ENCODE results near the gene SHROOM1. TPM values are rescaled to one million over a fixed set of nuclear protein-coding genes. Genes with fewer than 3 reads are reported as not detected.
A peak's percentile ranks its signal among the peaks of the same experiment; 100 is the strongest.

SHROOM1 gene
- total RNA-seq, 2 donors from 2014 or later, result 0.54 to 3.4 TPM

- H3K9me3 Mint-ChIP-seq, result no peaks in the 10 kb centered on the region
- no peak for ATAC-seq (replicated peaks)
- peaks cover 29% of the 10 kb centered on the region for H3K27me3 Mint-ChIP-seq
- H3K27ac Mint-ChIP-seq, result no peak overlapping the region
- H3K36me3 Mint-ChIP-seq (ENCODE audit: low read depth), result no peaks in the 10 kb centered on the region
- no peak overlapping the region for H3K4me3 Mint-ChIP-seq
- H3K4me1 Mint-ChIP-seq, result peaks cover 6% of the 10 kb centered on the region
Measured at GRCh38 chr5:132824426-132824825, 6.0 kb downstream of the SHROOM1 start.

- H3K27ac Mint-ChIP-seq, result no peak overlapping the region
- peaks cover 31% of the 10 kb centered on the region for H3K27me3 Mint-ChIP-seq
- H3K4me3 Mint-ChIP-seq, result no peak overlapping the region
- H3K9me3 Mint-ChIP-seq, result no peaks in the 10 kb centered on the region
- ATAC-seq (replicated peaks), result no peak
- no peaks in the 10 kb centered on the region for H3K36me3 Mint-ChIP-seq (ENCODE audit: low read depth)
- peaks cover 10% of the 10 kb centered on the region for H3K4me1 Mint-ChIP-seq
Measured at GRCh38 chr5:132823481-132824050, 6.9 kb downstream of the SHROOM1 start.

GRCh38 chr5:132822650-132823480, 7.6 kb downstream of the SHROOM1 start:
- no peak for ATAC-seq (replicated peaks)
- Mint-ChIP-seq H3K9me3 (no peaks in the 10 kb centered on the region), H3K27ac (no peak overlapping the region), H3K4me1 (peaks cover 10% of the 10 kb centered on the region), H3K4me3 (no peak overlapping the region), H3K27me3 (peaks cover 31% of the 10 kb centered on the region), H3K36me3 (ENCODE audit: low read depth) (no peaks in the 10 kb centered on the region)

DNA sequence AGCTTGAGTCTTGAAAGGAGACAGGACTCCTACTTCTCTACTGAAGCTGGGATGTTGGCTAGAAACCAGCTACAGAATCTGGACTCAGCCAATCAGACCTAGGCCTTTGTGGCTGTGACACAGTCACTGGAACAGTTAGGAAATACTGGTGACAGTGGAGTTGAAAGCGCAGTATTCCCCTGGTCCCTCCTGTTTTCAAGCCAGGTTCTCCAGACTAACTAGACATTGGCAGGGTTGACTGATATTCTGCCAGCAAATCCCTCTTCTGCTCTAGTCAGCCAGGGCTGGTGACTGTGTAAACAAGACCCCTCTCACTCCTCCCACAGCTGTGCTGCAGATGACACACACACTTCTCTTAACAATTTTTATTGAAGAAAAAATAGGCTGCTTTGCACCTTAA, 8.7 kb downstream of the SHROOM1 start:
- Mint-ChIP-seq H3K27me3 (peaks cover 20% of the 10 kb centered on the region), H3K9me3 (no peaks in the 10 kb centered on the region), H3K4me1 (peaks cover 10% of the 10 kb centered on the region), H3K27ac (no peak overlapping the region), H3K36me3 (ENCODE audit: low read depth) (no peaks in the 10 kb centered on the region), H3K4me3 (no peak overlapping the region)
- no peak for ATAC-seq (replicated peaks)

DNA sequence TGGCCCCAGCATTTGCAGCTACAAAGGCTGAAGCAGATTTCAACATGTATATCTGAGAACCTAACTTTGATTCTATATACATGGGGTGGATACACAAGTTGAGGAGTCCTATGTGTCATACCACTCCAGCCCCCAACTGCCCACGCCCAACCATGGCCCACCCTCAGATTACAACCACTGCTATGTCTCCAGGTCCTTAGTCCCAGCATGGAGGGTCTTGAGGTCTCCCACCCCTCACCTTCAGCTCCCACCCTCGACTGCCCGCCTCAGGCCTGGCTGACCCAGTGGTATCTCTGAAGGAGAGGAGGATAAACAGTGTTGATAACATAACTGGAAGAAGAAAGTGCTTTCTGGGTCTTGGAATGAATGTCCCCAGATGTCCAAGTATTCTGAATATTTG, 9.1 kb downstream of the SHROOM1 start:
- Mint-ChIP-seq H3K36me3 (ENCODE audit: low read depth) (no peaks in the 10 kb centered on the region), H3K4me3 (no peak overlapping the region), H3K27ac (no peak overlapping the region), H3K4me1 (peaks cover 10% of the 10 kb centered on the region), H3K27me3 (peaks cover 15% of the 10 kb centered on the region), H3K9me3 (no peaks in the 10 kb centered on the region)
- ATAC-seq (replicated peaks), result no peak

DNA sequence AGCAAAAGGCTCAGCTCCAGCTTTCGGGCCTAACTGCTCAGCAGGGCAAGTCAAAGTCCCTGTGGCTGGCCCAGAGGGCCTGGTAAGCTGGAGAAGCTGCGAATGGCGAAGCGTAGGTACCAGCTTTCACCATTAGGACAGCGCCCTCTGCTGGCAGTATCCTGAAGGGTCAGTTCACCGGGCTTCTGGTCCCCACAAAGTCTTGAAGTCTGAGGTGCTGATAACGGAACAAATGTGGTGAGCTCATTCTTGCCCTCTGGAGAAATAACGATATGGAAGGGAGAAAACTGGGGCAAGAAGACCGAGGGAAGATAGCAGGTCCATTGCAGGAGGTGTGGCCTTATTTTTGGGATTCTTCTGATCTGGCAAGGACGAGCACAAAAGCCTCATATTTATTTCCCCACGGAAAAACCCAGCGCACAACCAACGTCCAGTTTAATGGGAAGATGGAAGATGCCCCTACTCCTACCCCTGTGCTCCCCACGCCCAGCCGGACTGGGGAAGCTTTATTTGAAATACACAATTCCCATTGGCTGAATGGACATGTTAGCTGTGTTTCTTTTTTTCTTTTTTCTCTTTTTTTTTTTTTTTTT, 10.2 kb downstream of the SHROOM1 start:
- Mint-ChIP-seq H3K36me3 (ENCODE audit: low read depth) (no peaks in the 10 kb centered on the region), H3K4me3 (no peak overlapping the region), H3K4me1 (peaks cover 10% of the 10 kb centered on the region), H3K27ac (no peak overlapping the region), H3K27me3 (peaks cover 14% of the 10 kb centered on the region), H3K9me3 (no peaks in the 10 kb centered on the region)
- ATAC-seq (replicated peaks), result peak; percentile 96

GRCh38 chr5:132819468-132819867, 11.0 kb downstream of the SHROOM1 start:
- Mint-ChIP-seq H3K27me3 (peaks cover 11% of the 10 kb centered on the region), H3K36me3 (ENCODE audit: low read depth) (no peaks in the 10 kb centered on the region), H3K4me3 (peak overlapping the region; percentile 19), H3K9me3 (no peaks in the 10 kb centered on the region), H3K4me1 (peaks cover 10% of the 10 kb centered on the region), H3K27ac (no peak overlapping the region)
- no peak for ATAC-seq (replicated peaks)

DNA sequence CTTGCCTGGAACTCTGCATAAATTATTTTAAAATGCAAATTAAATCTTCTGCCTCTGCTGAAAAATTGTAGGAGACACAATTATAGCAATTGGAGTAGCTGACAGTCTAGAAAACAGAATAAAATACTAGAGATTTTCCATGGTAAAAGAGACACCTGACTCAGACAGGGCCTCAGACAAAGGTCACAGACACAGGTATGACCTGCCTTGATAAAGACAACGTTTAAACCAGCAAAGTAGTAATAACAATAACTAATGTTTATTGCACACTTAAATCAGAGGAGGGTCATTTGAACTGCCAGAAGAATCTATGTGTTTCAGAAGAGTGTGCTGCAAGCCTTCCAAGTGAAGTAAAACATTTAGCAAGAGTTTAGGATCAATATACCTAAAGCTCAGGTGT, 13.4 kb downstream of the SHROOM1 start:
- no peak overlapping the region for H3K4me3 Mint-ChIP-seq
- H3K4me1 Mint-ChIP-seq, result peaks cover 10% of the 10 kb centered on the region
- no peaks in the 10 kb centered on the region for H3K36me3 Mint-ChIP-seq (ENCODE audit: low read depth)
- no peak overlapping the region for H3K27ac Mint-ChIP-seq
- no peak for ATAC-seq (replicated peaks)
- H3K9me3 Mint-ChIP-seq, result no peaks in the 10 kb centered on the region
- H3K27me3 Mint-ChIP-seq, result peaks cover 21% of the 10 kb centered on the region

GRCh38 chr5:132816554-132816953, 13.9 kb downstream of the SHROOM1 start:
- no peaks in the 10 kb centered on the region for H3K9me3 Mint-ChIP-seq
- ATAC-seq (replicated peaks), result no peak
- peaks cover 10% of the 10 kb centered on the region for H3K4me1 Mint-ChIP-seq
- H3K4me3 Mint-ChIP-seq, result no peak overlapping the region
- peaks cover 23% of the 10 kb centered on the region for H3K27me3 Mint-ChIP-seq
- no peak overlapping the region for H3K27ac Mint-ChIP-seq
- no peaks in the 10 kb centered on the region for H3K36me3 Mint-ChIP-seq (ENCODE audit: low read depth)

- Mint-ChIP-seq H3K27ac (no peak overlapping the region), H3K27me3 (peaks cover 28% of the 10 kb centered on the region), H3K4me1 (peaks cover 10% of the 10 kb centered on the region), H3K9me3 (no peaks in the 10 kb centered on the region), H3K4me3 (no peak overlapping the region), H3K36me3 (ENCODE audit: low read depth) (no peaks in the 10 kb centered on the region)
- no peak for ATAC-seq (replicated peaks)
Measured at GRCh38 chr5:132816083-132816482, 14.4 kb downstream of the SHROOM1 start.

- peak overlapping the region; percentile 52 for H3K4me3 Mint-ChIP-seq
- H3K27me3 Mint-ChIP-seq, result peaks cover 34% of the 10 kb centered on the region
- peaks cover 10% of the 10 kb centered on the region for H3K4me1 Mint-ChIP-seq
Measured at GRCh38 chr5:132815454-132815853, 15.0 kb downstream of the SHROOM1 start.

DNA sequence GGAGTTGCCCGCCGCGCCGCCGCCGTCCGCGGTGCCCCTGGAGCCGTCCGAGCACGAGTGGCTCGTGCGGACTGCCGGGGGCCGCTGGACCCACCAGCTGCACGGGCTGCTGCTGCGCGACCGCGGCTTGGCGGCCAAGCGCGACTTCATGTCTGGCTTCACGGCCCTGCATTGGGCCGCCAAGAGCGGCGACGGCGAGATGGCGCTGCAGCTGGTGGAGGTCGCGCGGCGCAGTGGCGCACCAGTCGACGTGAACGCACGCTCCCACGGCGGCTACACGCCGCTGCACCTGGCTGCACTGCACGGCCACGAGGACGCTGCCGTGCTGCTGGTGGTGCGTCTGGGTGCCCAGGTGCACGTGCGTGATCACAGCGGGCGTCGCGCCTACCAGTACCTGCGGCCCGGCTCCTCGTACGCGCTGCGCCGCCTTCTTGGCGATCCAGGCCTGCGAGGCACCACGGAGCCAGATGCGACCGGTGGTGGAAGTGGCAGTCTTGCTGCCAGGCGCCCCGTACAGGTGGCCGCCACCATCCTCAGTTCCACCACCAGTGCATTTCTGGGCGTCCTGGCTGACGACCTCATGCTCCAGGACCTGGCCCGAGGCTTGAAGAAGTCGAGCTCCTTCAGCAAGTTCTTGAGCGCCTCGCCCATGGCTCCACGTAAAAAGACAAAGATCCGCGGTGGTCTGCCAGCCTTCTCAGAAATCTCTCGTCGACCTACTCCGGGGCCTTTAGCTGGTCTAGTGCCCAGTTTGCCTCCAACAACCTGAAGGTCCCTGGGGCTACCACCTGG, 15.7 kb downstream of the SHROOM1 start:
- no peak overlapping the region for H3K27ac Mint-ChIP-seq
- H3K4me3 Mint-ChIP-seq, result peak overlapping the region; percentile 52
- no peak for ATAC-seq (replicated peaks)
- no peaks in the 10 kb centered on the region for H3K9me3 Mint-ChIP-seq
- H3K27me3 Mint-ChIP-seq, result peaks cover 36% of the 10 kb centered on the region
- no peaks in the 10 kb centered on the region for H3K36me3 Mint-ChIP-seq (ENCODE audit: low read depth)
- peaks cover 5% of the 10 kb centered on the region for H3K4me1 Mint-ChIP-seq

More at GRCh38 chr5:132815454-132815853, 15.0 kb downstream of the SHROOM1 start:
- Mint-ChIP-seq H3K9me3 (no peaks in the 10 kb centered on the region), H3K27ac (no peak overlapping the region), H3K36me3 (ENCODE audit: low read depth) (no peaks in the 10 kb centered on the region)
- ATAC-seq (replicated peaks), result no peak

- no peaks in the 10 kb centered on the region for H3K4me1 Mint-ChIP-seq
- no peaks in the 10 kb centered on the region for H3K36me3 Mint-ChIP-seq (ENCODE audit: low read depth)
- no peak overlapping the region for H3K27ac Mint-ChIP-seq
- no peaks in the 10 kb centered on the region for H3K9me3 Mint-ChIP-seq
- peak; percentile 47 for ATAC-seq (replicated peaks)
- peaks cover 35% of the 10 kb centered on the region for H3K27me3 Mint-ChIP-seq
- H3K4me3 Mint-ChIP-seq, result no peak overlapping the region
Measured at GRCh38 chr5:132813599-132814502, 16.6 kb downstream of the SHROOM1 start.

All from activated T-helper 17 cell treated with anti-CD3 and anti-CD28 coated beads, Interleukin-2, amount 50 U/mL, for 72 hours (primary cell).